ENCODE measurements around the gene RASA1.

DNA sequence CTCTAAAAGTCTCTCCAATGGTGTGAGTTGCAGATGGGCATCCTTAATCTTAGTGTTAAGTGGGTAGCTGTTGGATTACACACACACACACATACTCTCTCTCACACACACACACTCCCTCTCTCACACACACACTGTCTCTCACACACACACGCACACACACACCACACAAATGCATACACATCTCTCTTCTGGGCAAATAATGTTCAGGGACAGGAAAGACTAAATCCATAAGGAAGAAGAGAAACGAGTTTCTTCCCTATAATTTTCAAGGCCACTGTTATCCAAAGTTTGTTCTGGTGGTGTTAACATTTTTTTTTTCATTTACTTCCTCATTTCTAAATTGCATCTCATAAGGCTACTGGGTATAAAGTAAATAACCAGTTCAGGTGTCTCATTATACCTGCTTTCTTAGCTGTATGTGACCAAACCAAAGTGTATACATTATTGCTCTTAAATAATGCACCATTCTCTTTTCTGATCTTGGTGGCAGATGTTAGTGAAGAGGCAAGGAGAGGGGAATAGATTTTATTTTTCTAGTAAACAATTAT, 167.5 kb downstream of the RASA1 start:
- TF ChIP-seq POLR2AphosphoS5 (IDR thresholded peaks at IDR 0.05; ENCODE audit: low read depth, low read length) (no peak), SIN3A (IDR thresholded peaks at IDR 0.05; ENCODE audit: borderline replicate concordance, insufficient read depth, low read depth, low read length) (no peak), TCF7L2 (IDR thresholded peaks at IDR 0.05; ENCODE audit: low read depth, low read length) (no peak)
- TF ChIP-seq, protein P1, sequence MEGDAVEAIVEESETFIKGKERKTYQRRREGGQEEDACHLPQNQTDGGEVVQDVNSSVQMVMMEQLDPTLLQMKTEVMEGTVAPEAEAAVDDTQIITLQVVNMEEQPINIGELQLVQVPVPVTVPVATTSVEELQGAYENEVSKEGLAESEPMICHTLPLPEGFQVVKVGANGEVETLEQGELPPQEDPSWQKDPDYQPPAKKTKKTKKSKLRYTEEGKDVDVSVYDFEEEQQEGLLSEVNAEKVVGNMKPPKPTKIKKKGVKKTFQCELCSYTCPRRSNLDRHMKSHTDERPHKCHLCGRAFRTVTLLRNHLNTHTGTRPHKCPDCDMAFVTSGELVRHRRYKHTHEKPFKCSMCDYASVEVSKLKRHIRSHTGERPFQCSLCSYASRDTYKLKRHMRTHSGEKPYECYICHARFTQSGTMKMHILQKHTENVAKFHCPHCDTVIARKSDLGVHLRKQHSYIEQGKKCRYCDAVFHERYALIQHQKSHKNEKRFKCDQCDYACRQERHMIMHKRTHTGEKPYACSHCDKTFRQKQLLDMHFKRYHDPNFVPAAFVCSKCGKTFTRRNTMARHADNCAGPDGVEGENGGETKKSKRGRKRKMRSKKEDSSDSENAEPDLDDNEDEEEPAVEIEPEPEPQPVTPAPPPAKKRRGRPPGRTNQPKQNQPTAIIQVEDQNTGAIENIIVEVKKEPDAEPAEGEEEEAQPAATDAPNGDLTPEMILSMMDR (IDR thresholded peaks at IDR 0.05), result no peak
